Naive thymus-derived CD8-positive, alpha-beta T cell (primary cell): ENCODE results near the gene TBC1D22A. TPM values are rescaled to one million over a fixed set of nuclear protein-coding genes. Genes with fewer than 3 reads are reported as not detected.

ENCODE experiments used
- ATAC-seq, 2 donors: fragments of 150-1000 bp; cut with Tn5 transposase in 1 of 2; sonication (Bioruptor Pico), chemical (Tn5 transposase) in 1 of 2; 1 replicate in 1 of 2; 2 replicates in 1 of 2; pipeline ENCODE4 v1.10.0; 2021; ENCODE audit warnings: mild to moderate bottlenecking in 2 of 2, moderate library complexity in 2 of 2
- POLR2A ChIA-PET: fragments of 350-600 bp; sonication (Branson Sonifier 250); formaldehyde crosslinking; loops from one replicate; lab custom pipeline; 2021; ENCODE audit warnings: antibody characterized with exemption; lab: Charles Lee
- DNase-seq, 10 donors: peaks; one replicate each; pipeline versions ENCODE4 v3.0.0 to v3.0.0-alpha.2; 2020 to 2022
- H3K27ac Mint-ChIP-seq, 10 donors: one replicate each; pipeline ENCODE4 v1.8.0; 2020 to 2022; ENCODE audit warnings: mild to moderate bottlenecking in 10 of 10, mixed read lengths in 10 of 10, moderate library complexity in 4 of 10, inconsistent platforms in 1 of 10
- H3K27me3 Mint-ChIP-seq, 5 donors: one replicate each; pipeline ENCODE4 v1.8.0; 2021 to 2022; ENCODE audit warnings: mixed read lengths in 5 of 5
- H3K36me3 Mint-ChIP-seq, 3 donors: one replicate each; pipeline ENCODE4 v1.8.0; 2020 to 2022; ENCODE audit warnings: mixed read lengths in 3 of 3, mild to moderate bottlenecking in 2 of 3, inconsistent platforms in 1 of 3
- H3K4me1 Mint-ChIP-seq, 4 donors: one replicate each; pipeline ENCODE4 v1.8.0; 2021 to 2022; ENCODE audit warnings: mixed read lengths in 4 of 4
- H3K4me3 Mint-ChIP-seq, 10 donors: one replicate each; pipeline ENCODE4 v1.8.0; 2020 to 2022; ENCODE audit warnings: mild to moderate bottlenecking in 10 of 10, mixed read lengths in 10 of 10, moderate library complexity in 6 of 10, inconsistent platforms in 1 of 10
- H3K9me3 Mint-ChIP-seq, 9 donors: one replicate each; pipeline ENCODE4 v1.8.0; 2020 to 2022; ENCODE audit warnings: mixed read lengths in 9 of 9, mild to moderate bottlenecking in 3 of 9, inconsistent platforms in 1 of 9, moderate library complexity in 1 of 9
- polyA plus RNA-seq, 3 donors: library from polyadenylated mRNA; unstranded; fragments of 300-500 nt; fragmentation: Illumina TruSeq; gene quantifications; one replicate each; pipeline ENCODE4 v1.2.3, GENCODE V29; 2021
- total RNA-seq, 8 experiments: library from RNA in 2 of 8; stranded (reverse) in 2 of 8; gene quantifications; one replicate each; pipeline ENCODE4 v1.2.3 and lab custom pipeline; 2021 to 2026

TBC1D22A gene
- total and polyA plus RNA-seq, 5 experiments from 2014 or later = 23.0 to 57.2 (median 24.6) TPM

DNA sequence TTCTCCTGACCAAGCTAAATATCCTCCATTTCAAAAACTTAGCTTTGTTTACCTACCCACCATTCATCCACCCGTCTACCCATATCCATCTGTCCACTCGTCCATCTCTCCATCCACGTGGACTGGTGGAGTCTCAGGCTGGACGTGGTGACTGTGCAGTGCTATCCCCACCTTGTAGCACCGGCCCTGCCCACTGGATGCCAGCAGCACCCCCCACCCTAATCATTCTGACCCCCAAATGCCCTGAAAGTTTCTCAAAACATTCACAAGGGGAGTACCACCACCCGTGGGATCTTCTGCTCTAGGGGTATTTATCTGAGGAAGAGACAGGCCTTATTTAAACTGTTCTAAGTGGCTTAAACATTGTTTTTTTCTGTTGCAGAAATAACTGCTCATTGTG lies 206.4 kb downstream of the TBC1D22A start:
- Mint-ChIP-seq H3K36me3 (peaks cover 0 to 18% (median 0%) of the 10 kb centered on the region in 3 donors), H3K27me3 (no peaks in the 10 kb centered on the region), H3K27ac (peak overlapping the region in 3 of 10 donors; percentile 39 to 80 (median 53)), H3K4me3 (no peak overlapping the region), H3K4me1 (peaks cover 24 to 40% (median 29%) of the 10 kb centered on the region in 4 donors), H3K9me3 (peaks cover 0 to 1% (median 0%) of the 10 kb centered on the region in 9 donors)
- DNase-seq (no peak), ATAC-seq (no peak)
- POLR2A ChIA-PET = no interaction called here

GRCh38 chr22:46969491-46969890 lies 207.0 kb downstream of the TBC1D22A start:
- peak overlapping the region in 5 of 10 donors; percentile 9 to 77 (median 40) for H3K27ac Mint-ChIP-seq
- no peak overlapping the region for H3K4me3 Mint-ChIP-seq
- peaks cover 0 to 22% (median 0%) of the 10 kb centered on the region in 3 donors for H3K36me3 Mint-ChIP-seq
- POLR2A ChIA-PET = no interaction called here
- no peaks in the 10 kb centered on the region for H3K27me3 Mint-ChIP-seq
- H3K4me1 Mint-ChIP-seq = peaks cover 24 to 36% (median 27%) of the 10 kb centered on the region in 4 donors
- DNase-seq = no peak
- H3K9me3 Mint-ChIP-seq = peaks cover 0 to 1% (median 0%) of the 10 kb centered on the region in 9 donors
- ATAC-seq = no peak

- ATAC-seq = no peak
- POLR2A ChIA-PET = no interaction called here
- Mint-ChIP-seq H3K4me3 (no peak overlapping the region), H3K27ac (peak overlapping the region in 6 of 10 donors; percentile 1 to 82 (median 50)), H3K36me3 (peaks cover 0 to 26% (median 2%) of the 10 kb centered on the region in 3 donors), H3K27me3 (no peaks in the 10 kb centered on the region), H3K4me1 (peaks cover 24 to 36% (median 27%) of the 10 kb centered on the region in 4 donors), H3K9me3 (peaks cover 0 to 1% (median 0%) of the 10 kb centered on the region in 9 donors)
- no peak for DNase-seq
These were observed 207.5 kb downstream of the TBC1D22A start for GRCh38 chr22:46969961-46970360.

DNA sequence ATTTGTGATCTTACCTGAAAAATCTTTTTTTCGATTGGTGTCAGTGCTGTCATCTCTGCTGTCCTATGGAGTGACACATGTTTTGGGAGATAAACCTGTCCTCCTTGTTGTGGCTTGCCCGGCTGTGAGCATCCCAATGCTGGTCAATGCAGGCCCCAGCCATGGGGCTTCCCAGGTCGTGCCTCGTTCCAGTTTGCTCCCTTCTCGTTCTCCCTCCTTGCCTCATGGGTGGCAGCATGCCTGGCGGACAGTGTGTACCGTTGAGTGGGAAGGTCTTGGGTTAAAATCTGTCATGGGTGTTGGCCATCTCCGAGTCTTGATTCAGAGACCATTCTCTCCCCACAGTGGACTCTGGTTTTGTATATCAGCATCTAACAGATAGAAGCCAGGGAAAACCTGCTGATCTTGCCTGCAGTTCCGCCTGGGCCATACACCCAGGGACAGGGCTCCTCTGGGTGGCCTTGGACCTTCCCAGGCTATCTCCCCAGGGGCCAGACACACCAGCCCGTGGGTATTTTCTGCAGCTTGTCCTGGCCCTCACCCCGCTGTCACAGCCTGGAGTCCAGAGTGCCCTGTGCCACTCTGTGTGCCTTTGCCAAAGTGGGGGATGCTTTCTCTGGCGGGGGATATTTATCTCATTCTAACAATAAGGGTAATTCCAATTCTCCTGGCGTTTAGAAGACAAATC lies 208.1 kb downstream of the TBC1D22A start:
- H3K9me3 Mint-ChIP-seq = peaks cover 0 to 1% (median 0%) of the 10 kb centered on the region in 9 donors
- peak overlapping the region in 6 of 10 donors; percentile 29 to 82 (median 56) for H3K27ac Mint-ChIP-seq
- POLR2A ChIA-PET = no interaction called here
- DNase-seq (no peak), ATAC-seq (no peak)
- peaks cover 0 to 32% (median 4%) of the 10 kb centered on the region in 3 donors for H3K36me3 Mint-ChIP-seq
- no peaks in the 10 kb centered on the region for H3K27me3 Mint-ChIP-seq
- H3K4me1 Mint-ChIP-seq = peaks cover 23 to 32% (median 26%) of the 10 kb centered on the region in 4 donors
- H3K4me3 Mint-ChIP-seq = no peak overlapping the region

GRCh38 chr22:46971099-46971763 lies 208.8 kb downstream of the TBC1D22A start:
- ATAC-seq = no peak
- Mint-ChIP-seq H3K9me3 (no peaks in the 10 kb centered on the region), H3K4me3 (no peak overlapping the region), H3K27me3 (no peaks in the 10 kb centered on the region), H3K36me3 (peaks cover 0 to 34% (median 10%) of the 10 kb centered on the region in 3 donors), H3K27ac (peak overlapping the region in 2 of 10 donors; percentile 48 to 82), H3K4me1 (peaks cover 17 to 28% (median 24%) of the 10 kb centered on the region in 4 donors)
- POLR2A ChIA-PET = no interaction called here
- no peak for DNase-seq

- Mint-ChIP-seq H3K4me1 (peaks cover 16 to 25% (median 22%) of the 10 kb centered on the region in 4 donors), H3K9me3 (no peaks in the 10 kb centered on the region), H3K4me3 (no peak overlapping the region), H3K36me3 (peaks cover 0 to 36% (median 10%) of the 10 kb centered on the region in 3 donors), H3K27me3 (no peaks in the 10 kb centered on the region), H3K27ac (no peak overlapping the region)
- ATAC-seq (no peak), DNase-seq (no peak)
- POLR2A ChIA-PET = no interaction called here
These were observed 209.3 kb downstream of the TBC1D22A start for GRCh38 chr22:46971764-46972125.

GRCh38 chr22:46972256-46972655 lies 209.8 kb downstream of the TBC1D22A start:
- DNase-seq (no peak), ATAC-seq (no peak)
- Mint-ChIP-seq H3K27me3 (no peaks in the 10 kb centered on the region), H3K36me3 (peaks cover 0 to 36% (median 15%) of the 10 kb centered on the region in 3 donors), H3K27ac (no peak overlapping the region), H3K4me1 (peaks cover 17 to 23% (median 21%) of the 10 kb centered on the region in 4 donors), H3K4me3 (no peak overlapping the region), H3K9me3 (no peaks in the 10 kb centered on the region)
- POLR2A ChIA-PET = no interaction called here

DNA sequence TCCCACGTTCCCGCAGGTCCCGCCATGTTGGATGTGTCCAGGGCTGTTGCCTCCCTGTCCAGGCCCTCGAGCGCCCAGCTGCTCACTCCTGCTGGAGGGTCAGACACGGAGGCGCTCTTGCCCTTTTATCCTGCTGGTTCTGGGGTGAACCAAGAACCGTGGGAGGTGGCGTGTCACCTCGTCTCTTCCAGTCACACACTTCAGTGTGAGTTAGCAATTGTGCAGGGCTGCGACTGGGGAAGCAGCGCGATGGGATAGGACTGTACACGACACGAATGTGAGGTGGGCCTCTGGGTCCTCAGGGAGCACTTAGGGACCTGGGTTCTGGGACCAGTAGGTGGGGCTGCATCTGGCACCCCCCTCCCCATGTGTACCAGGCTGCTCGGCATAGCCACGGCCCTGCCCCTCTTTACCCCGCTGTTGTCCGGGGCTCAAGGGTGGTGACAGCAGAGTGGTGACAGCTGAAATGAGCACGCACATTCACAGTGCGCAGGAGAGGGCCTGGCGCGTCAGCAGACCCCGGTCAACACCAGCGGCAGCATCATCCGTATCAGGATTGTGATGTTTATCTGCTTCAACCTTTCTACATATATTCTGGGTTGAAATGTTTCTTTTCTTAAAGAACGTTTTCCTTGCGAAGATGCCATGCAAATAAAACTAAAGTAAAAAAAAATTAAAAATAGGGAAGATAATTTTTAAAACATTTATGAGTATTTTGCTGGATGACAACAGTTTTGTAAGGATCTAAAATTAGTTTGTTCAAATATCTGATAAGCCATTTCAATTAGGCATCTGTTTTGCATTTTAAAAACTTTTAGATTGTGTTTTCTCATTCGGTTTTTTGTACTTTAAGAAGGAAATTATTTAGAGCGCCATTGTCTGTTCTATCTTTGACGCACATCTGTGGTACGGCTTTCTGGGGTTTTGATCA lies 210.7 kb downstream of the TBC1D22A start:
- Mint-ChIP-seq H3K27ac (peak overlapping the region in 1 of 10 donors; percentile 21), H3K4me3 (no peak overlapping the region), H3K4me1 (peaks cover 18 to 19% (median 19%) of the 10 kb centered on the region in 4 donors), H3K9me3 (no peaks in the 10 kb centered on the region), H3K36me3 (peaks cover 0 to 45% (median 20%) of the 10 kb centered on the region in 3 donors), H3K27me3 (no peaks in the 10 kb centered on the region)
- DNase-seq = no peak
- ATAC-seq = no peak
- POLR2A ChIA-PET = no interaction called here

DNA sequence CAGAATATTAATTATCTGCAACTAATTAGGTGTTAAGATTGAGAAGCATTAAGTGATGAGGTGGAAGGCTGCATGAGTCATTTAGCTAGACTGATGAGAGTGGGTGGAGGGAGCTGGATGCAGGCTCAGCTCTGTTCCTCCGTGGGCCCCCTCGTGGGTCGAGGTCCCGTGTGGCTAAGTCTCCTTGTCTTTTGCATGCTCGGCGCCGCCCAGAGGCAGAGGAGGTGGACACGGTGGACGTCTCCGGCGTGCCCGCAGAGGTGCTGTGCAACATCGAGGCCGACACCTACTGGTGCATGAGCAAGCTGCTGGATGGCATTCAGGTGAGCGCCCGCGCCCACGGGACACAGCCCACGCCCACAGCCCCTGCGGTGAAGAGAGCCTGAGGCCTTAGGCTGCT lies 211.6 kb downstream of the TBC1D22A start:
- POLR2A ChIA-PET = no interaction called here
- Mint-ChIP-seq H3K4me3 (no peak overlapping the region), H3K4me1 (peaks cover 14% of the 10 kb centered on the region in 4 donors), H3K27ac (no peak overlapping the region), H3K9me3 (no peaks in the 10 kb centered on the region), H3K27me3 (no peaks in the 10 kb centered on the region), H3K36me3 (peaks cover 0 to 53% (median 24%) of the 10 kb centered on the region in 3 donors)
- DNase-seq = no peak
- no peak for ATAC-seq

DNA sequence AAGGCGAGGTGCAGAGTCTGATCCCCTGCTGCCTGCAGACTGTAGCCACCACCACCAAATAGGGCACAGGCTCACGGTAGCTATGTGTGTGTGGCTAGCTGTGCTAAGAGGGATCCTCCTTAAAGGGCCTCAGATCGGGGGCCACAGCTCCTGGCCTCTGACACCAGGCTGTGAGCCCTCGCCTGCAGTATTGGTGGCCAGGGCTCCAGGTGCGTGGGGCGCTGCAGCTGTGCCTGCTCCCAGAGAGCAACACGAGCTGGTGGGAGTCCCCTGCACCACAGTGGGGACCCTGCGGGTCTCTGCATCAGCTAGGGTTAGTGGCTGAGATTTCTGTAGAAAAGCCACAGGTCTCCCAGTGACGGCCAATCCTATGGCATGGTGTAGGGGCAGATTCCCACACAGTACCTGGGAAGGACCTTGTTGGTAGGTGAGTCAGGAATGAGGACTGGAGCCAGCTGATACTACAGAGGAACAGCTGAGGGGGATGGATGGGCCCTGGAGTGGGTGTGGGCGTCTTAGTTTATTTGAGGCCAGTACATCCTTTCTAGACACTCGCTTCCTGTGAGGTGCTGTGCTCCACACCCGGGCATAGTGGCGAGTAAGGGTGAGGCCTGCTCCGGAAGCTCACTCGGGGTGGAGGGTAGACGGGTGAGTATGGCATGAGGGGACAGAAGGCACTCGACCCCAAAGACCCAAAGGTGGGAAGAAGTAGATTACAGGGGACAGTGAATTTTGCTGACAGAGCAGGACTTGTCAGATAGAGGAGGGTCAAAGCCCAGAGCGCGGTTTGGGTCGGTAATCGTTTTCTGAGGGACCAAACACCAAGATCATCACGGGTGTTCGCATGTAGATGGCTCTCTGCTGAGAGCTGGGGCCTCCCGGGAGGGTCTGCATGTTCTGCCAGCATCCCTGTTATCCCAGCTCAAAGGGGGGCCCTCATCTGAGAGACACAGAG lies 212.5 kb downstream of the TBC1D22A start:
- Mint-ChIP-seq H3K4me1 (peaks cover 6 to 12% (median 6%) of the 10 kb centered on the region in 4 donors), H3K27me3 (no peaks in the 10 kb centered on the region), H3K9me3 (no peaks in the 10 kb centered on the region), H3K27ac (no peak overlapping the region), H3K4me3 (no peak overlapping the region), H3K36me3 (peaks cover 0 to 61% (median 31%) of the 10 kb centered on the region in 3 donors)
- no peak for ATAC-seq
- POLR2A ChIA-PET = no interaction called here
- DNase-seq = no peak

GRCh38 chr22:46976143-46976542 lies 213.7 kb downstream of the TBC1D22A start:
- Mint-ChIP-seq H3K36me3 (peaks cover 0 to 67% (median 32%) of the 10 kb centered on the region in 3 donors), H3K4me1 (peaks cover 0 to 11% (median 0%) of the 10 kb centered on the region in 4 donors), H3K4me3 (no peak overlapping the region), H3K9me3 (no peaks in the 10 kb centered on the region), H3K27ac (no peak overlapping the region), H3K27me3 (no peaks in the 10 kb centered on the region)
- POLR2A ChIA-PET = no interaction called here
- DNase-seq (no peak), ATAC-seq (no peak)
